Inflammatory macrophage treated with lipopolysaccharide for 1 hour (primary cell): ENCODE results near the gene PMM2.

Source experiments
- DNase-seq, 2 donors: peaks; one replicate each; pipeline ENCODE4 v3.0.0-alpha.2; 2020 to 2022

Gene PMM2

DNA sequence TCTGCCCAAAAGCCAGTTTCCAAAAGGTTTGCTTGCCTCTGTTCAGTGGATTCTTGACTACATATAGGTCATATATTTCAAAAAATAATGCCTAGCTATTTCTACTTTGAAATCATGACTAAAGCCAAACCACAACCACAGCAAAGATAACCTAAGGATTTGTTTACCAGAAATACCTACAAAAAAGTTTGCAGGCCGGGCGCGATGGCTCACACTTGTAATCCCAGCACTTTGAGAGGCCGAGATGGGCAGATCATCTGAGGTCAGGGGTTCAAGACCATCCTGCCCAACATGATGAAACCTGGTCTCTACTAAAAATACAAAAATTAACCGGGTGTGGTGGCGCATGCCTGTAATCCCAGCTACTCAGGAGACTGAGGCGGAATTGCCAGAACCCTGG lies 56.0 kb downstream of the PMM2 start:
- DNase-seq = no peak

DNA sequence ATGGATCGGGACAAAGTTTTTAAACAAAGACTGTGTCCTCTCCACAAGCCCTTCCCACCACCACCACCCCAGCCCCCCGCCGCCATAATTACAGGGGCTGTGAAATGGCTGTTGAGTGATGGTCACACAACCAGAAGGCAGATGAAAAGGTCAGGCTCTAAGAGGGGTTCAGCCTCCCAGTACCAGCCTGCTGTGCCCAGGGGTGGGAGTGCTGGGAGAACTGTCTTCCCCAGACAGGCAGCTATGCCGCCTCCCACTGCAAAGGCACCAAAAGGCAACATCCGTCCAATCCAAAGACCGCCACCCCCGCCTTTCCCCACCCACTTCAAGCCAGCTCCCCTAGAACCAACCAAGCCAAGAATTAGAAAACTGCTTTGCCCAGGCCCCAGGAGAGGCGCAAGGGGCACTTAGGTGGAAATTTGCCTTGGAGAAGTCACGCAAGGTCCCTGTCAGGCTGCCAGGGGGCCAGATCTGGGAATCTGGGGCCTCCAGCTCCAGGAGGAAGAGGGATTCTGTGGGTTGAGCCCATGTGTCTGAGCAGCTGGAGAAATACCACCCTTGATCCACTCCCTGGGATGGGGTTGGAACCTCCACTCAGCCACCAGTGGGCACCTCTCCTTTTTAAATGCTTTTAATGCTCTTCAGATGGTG lies 56.8 kb downstream of the PMM2 start:
- DNase-seq = no peak

DNA sequence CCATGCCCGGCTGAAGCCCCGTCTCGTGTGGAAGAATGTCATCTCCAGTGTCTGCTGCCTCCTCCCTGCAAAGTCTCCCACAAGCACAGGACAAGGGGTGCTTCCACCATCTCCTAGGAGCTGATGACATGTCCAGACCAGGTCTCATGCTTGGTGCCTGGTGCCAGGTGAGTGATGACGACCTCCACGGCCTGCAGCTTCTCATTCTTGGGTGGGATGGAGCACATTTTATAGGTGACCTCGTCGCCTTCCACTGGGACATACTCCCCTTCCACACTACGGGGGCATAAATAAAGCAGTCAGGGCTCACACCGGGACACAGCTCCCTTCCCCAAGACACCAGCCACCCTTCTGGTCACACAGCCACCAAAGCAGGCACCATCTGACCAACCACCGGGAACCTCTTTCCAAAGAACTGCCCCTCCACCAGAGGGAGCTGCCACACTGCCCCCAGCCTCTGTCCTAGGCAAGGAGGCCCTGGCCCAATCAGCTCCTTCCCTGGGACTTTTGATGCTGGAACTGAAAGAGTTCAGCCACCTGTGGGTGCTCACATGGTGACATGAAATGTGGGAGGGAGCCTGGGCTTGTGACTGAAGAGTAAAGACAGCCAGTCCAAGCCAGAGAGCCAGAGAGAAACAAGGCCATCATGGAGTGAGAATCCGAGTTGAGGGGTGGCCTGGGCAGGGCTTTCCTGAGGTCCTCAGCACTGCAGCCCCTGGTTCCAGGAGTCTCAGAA lies 57.6 kb downstream of the PMM2 start:
- no peak for DNase-seq

- no peak for DNase-seq
These were observed 58.3 kb downstream of the PMM2 start for GRCh38 chr16:8855972-8856371.

DNA sequence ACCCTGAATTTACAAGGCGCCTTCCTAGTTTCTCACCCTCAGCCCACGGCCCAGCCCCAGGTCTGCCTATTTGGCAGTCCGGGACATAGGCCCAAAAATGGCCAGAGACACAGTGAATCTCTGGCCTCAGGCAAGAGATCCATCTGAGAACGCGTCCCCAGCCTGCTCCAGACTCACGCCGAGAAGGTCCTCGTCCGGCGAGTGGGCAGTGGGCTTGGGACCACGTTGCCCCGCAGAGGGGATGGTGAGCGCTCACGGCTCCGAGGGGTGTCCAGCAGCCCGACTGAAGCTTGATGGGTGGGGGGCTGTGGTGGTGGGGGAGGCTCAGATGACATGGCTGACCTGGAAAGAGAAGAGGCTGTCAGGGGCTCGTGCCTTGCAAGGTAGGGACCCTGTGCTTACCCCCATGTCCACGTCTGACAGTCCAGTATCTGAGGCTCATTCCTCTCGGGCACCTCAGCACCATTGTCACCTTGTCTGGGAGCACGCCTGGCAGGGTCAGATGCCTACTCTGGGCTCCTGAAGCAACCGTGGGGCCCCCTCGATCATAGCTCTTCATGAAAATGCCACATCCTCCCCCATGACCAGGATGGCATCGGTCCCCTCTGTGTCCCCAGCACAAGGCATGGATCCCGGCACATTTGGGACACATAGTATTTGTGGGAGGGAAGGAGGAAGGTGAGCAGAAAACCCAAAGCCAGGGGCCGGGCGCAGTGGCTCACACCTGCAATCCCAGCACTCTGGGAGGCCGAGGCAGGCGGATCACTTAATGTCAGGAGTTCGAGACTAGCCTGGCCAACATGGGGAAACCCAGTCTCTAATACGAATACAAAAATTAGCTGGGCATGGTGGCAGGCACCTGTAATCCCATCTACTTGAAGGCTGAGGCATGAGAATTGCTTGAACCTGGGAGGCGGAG lies 61.6 kb downstream of the PMM2 start:
- DNase-seq = no peak

GRCh38 chr16:8859913-8860881 lies 62.6 kb downstream of the PMM2 start:
- no peak for DNase-seq

GRCh38 chr16:8861563-8862308 lies 64.1 kb downstream of the PMM2 start:
- DNase-seq = no peak

DNA sequence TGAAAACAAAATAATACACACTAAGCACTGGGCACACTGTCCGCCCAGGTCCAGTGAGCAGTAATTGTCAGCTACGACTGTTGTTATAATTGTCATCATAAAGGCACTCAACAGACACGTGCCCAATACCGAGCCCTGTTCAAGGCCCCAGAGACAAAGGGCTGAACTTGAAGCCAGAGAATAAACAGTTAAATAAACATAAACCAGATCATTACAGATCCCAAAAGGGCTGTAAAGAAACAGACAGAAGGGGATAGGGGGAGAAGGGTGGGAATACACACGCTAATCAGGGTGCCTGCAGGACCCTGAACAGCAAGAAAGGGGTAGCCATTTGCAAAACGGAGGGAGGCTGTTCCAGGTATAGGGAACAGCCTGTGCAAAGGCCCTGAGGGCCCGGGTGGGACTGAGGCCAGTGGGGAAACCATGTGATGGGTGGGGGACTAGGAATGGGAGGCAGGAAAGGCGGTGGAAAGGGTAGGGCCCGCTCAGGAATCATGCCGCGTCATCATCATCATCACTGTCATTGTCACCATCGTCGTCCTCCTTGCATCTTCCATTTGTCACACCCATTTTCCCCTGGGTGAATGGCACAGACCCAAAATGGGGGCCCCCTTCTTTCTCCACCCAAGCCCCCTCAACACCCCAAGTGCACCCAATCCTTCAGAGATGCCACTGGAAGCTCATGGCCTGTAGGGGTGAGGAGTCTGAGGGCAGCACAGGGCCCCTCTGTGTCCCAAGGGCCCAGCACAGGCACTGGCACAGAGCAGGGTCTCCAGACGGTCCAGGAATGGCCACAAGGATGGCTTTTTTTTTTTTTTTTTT lies 64.9 kb downstream of the PMM2 start:
- DNase-seq = no peak

DNA sequence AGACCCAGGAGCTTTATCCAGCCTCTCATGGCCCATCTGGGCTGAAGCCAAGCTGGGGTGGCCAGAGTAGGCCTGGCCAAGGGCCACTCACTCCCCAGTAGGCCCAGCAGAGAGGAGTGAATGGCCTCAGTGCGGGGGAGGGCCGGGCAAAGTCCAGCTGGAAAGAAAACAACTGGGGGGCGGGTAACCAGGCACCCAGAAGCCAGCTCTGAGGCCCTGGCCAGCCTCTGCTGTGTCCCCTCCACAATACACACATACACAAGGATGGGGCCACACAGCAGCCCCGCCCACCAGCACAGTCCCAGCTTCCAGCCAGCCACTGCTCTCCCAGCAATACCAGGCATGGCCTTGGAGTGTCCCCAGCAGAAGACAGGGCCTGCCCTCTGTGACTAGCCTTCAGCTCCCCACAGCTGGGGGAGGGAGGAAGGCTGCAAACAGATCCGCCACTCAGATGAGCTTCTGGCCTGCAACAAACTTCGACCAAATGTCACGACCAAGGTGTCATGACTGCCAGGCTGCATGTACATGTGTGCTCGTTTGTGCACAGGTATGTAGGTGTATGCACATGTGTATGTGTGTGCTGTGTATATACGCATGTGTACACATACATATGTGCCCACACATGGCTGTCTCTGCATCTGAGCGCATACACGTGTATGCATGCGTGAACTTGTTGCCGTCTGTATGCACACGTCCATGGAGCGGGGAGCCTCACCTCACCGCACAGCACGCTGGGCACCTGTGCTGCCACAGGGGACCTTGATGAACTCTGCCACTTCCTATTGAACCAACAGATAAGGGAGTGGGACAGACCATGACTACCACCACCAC lies 66.2 kb downstream of the PMM2 start:
- DNase-seq = no peak

DNA sequence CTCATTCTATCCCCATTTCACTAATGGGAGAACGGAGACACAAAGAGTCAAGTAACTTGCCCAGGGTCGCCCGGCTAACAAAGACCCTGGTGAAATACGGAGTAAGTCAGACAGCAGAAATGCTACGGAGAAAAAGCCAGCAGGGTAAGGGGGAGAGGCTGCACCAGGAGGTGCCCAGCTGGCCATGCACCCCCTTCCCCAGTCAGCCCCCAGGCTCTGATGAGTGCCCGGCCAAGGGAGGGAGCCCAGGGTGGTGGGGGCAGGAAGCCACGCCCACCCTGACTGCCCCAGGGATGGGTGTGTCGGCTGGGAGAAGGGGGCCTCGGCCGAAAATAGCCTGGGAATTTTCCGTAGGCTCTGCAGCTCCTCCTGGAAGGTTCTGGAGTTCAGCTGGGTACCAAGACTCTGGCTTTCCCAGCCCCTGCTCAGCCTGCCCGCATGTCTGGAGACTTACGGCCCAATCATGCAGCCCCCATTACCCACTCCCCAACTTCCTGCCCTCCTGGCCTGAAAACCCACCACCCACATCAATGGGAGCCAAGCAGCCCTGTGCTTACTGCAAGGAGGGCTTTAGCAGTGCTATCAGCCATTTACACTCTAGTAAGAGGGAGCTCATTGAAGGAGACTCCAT lies 67.0 kb downstream of the PMM2 start:
- DNase-seq = no peak

DNA sequence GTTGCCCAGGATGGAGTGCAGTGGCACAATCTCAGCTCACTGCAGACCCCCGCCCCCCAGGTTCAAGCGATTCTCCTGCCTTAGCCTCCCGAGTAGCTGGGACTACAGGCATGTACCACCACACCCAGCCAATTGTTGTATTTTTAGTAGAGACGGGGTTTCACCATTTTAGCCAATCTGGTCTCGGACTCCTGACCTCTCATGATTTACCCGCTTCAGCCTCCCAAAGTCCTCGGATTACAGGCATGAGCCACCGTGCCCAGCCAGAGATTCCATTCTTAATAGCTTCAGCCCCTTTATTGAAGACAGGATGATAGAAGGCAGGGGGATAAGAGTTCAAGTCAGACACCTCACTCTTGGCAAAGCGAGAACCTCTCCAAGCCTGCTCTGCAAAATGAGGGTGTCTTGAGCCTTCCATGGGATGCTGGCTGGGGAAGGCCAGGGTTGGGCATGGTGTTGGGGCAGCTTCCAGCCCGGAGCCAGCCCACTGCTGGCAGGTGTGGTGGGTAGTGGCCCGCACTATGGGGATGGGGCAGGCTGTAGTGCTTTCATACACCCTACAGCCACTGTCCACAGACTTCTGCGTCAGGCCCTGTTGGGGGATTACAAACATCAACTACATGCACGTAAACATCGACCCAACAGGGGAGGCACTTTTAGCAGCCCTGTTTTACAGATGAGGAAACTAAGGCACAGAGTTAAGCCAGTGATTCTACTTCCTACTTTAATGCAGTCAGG lies 67.7 kb downstream of the PMM2 start:
- no peak for DNase-seq

DNA sequence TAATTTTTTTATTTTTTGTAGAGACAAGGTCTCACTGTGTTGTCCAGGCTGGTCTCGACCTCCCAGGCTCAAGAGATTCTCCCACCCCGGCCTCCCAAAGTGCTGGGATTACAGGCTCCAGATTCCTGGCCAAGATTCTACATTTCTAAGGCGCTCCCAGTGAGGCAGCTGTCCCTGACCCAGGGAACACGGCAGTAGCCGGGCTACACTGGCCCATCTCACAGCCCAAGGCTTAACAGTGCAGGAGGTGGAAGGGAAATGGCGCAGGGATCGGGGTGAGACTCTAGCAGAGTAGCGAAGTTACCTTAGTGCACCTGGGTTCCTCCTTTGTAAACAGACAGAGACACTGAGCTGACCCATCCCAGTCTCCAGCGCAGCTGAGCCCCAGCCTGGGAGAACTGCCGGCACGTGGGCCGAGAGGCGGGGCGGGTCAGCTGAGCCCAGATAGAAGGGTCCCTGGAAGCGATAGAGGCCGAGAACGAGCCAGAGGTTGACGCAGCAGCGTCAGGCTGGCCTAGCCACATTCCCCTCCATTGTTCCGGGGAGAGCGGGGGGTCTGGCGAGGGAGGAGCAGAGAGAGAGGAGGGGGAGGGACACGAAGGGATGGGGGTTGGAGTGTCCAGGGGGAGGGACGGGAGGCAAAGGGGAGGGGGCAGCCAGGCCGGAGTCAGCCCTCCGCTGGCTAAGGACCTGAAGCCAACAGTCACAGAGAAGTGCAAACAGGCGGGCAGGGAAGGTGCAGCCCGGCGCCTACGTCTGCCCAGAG lies 68.7 kb downstream of the PMM2 start:
- no peak for DNase-seq

- DNase-seq = no peak
These were observed 69.2 kb downstream of the PMM2 start for GRCh38 chr16:8866884-8867215.

GRCh38 chr16:8867216-8867931 lies 69.7 kb downstream of the PMM2 start:
- DNase-seq = no peak

DNA sequence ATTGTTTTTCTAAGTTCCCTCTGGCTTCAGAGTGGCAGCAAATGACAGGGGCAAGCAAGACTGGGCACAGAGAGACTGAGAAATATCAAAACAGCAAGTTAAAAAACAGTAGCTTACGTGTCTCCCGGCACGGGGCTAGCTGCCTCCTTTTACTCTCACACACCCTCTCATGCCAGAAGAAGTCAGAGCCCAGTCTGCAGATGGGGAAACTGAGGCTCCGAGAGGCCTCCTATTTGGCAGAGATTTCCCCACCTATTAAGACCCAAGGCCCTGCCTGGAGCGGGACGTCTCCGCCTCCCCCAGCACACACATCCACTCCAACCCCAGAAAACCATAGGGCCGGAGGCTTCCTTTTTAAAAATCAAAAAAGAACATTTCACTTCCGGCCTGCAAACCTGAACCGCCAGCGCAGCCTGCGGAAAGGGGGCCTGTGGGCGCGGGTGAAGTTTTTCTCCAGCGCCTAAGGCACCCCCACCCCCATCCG lies 70.3 kb downstream of the PMM2 start:
- DNase-seq = no peak

GRCh38 chr16:8868416-8869211 lies 71.0 kb downstream of the PMM2 start, which contains the start of gene CARHSP1:
Gene CARHSP1 (minus strand): TSS chr16:8869006. CDS start chr16:8859328, 9,678 bp downstream.
- DNase-seq = peak; percentile 86 to 89
